H7 (cell line): ENCODE data around the gene RCAN2. TPM values are rescaled to one million over a fixed set of nuclear protein-coding genes. Genes with fewer than 3 reads are reported as not detected.
"Not testable (repeated sequence)": the region's sequence is repeated elsewhere in the genome, so short reads cannot be mapped to it uniquely, and the experiment has no call there.

Experiments used
- DNase-seq: peaks from one replicate; pipeline ENCODE4 v3.0.0; 2012
- H3K27me3 ChIP-seq: 2 replicates; pipeline ENCODE4 v1.6.0; 2011; ENCODE audit warnings: mild to moderate bottlenecking, low read length; ENCODE audit not compliant: control insufficient read depth, insufficient read depth
- H3K36me3 ChIP-seq: replicated peaks from 2 replicates; pipeline ENCODE4 v1.5.1; 2011; ENCODE audit warnings: low read length; ENCODE audit not compliant: control insufficient read depth, insufficient read depth
- H3K4me3 ChIP-seq: 2 replicates; pipeline ENCODE4 v1.5.1; 2011; ENCODE audit warnings: low read depth, mild to moderate bottlenecking, control low read depth, low read length, moderate library complexity; ENCODE audit not compliant: insufficient read depth
- total RNA-seq: library from RNA; depleted of rRNA; stranded (reverse); fragments of >200 nt; shearing (Covaris generic); gene quantifications from 2 replicates; pipeline ENCODE4 v1.2.3, GENCODE V29; 2014

The RCAN2 gene
- total RNA-seq, 1 experiment from 2014 or later: 2.8 TPM

- Histone ChIP-seq H3K4me3 (no peak overlapping the region), H3K36me3 (no peaks in the 10 kb centered on the region), H3K27me3 (no peaks in the 10 kb centered on the region)
- DNase-seq: no peak
These were observed 97.3 kb downstream of the RCAN2 start for GRCh38 chr6:46393940-46394337.

DNA sequence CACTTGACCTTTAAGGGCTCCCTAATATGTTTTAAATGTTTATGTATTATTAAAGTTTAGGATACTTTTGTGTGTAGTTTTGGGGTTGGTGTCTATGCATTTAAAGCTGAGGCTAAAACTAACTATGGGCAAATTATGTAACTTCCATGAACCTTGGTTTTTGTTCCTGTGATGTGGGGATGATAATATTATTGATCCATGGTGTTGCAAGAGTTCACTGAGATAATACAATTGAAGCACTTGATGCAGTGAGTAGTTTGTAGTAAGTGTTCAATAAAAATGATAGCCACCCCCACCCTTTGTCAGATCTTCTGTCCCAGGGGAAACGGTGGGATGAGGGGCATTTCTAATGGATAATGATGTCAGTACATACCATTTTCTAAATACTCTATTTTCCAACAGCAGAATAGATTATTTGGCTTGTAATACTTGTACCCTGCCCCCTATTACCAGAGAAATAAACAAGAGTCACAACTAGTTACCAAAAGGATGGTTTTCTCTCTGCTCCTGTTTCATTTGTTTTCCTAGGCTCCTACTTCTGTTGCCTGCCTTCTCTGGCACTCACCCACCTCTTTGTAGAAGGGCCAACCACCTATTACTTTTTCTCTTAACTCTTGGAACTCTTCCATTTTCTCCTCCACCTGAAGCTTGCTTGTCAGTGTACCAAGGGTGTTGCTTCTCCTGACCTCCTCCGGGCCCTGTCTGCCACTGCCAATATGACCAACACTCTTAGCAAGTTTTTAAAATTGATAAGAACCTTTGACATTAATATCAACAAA is 97.9 kb downstream of the RCAN2 start:
- Histone ChIP-seq H3K4me3 (no peak overlapping the region), H3K36me3 (no peaks in the 10 kb centered on the region), H3K27me3 (no peaks in the 10 kb centered on the region)
- DNase-seq: no peak

DNA sequence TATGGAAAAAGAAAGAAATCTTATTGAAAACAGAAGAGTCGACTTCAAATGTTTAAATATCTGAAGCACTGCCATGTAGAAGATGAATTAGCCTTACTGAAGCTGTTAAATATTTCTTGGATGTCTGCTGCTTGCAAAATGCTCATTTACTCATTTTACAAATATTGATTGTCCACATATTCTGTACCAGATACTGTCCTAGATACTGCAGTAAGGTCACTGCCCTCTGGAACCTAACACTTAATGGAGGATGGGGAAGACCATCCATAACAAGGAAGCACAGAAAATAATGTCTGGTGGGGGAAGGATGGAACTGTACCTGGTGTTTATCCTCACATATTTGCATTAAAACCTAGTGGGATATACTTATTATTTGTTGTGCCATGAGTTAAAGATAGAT is 99.0 kb downstream of the RCAN2 start:
- H3K4me3 ChIP-seq: no peak overlapping the region
- no peak for DNase-seq
- H3K36me3 ChIP-seq: no peaks in the 10 kb centered on the region
- H3K27me3 ChIP-seq: no peaks in the 10 kb centered on the region

GRCh38 chr6:46390153-46390876 is 100.9 kb downstream of the RCAN2 start:
- Histone ChIP-seq H3K27me3 (no peaks in the 10 kb centered on the region), H3K36me3 (no peaks in the 10 kb centered on the region), H3K4me3 (no peak overlapping the region)
- DNase-seq: no peak

GRCh38 chr6:46387728-46388127 is 103.5 kb downstream of the RCAN2 start:
- H3K27me3 ChIP-seq, H3K36me3 ChIP-seq, H3K4me3 ChIP-seq, DNase-seq: not testable (repeated sequence)

- H3K36me3 ChIP-seq: no peaks in the 10 kb centered on the region
- no peak overlapping the region for H3K4me3 ChIP-seq
- no peak for DNase-seq
- H3K27me3 ChIP-seq: no peaks in the 10 kb centered on the region
These were observed 109.7 kb downstream of the RCAN2 start for GRCh38 chr6:46381579-46381978.

DNA sequence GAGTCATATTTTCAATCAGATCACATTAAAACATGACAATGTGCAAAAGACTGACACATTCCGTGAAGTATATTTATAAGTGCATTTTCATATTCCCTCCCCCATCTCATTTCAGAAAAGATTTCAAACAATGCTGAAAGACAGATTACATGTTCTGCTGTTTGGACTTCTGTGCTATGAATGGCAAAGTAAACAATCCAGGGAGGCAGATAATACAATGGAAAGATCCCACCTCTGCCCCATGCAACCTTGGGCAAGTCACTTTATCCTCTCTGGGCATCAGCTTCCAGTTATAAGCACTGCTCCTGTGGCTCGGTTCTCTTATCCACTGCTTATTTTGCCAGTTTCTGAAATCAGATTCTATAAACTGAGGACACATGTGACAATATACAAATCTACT is 110.2 kb downstream of the RCAN2 start:
- DNase-seq: no peak

GRCh38 chr6:46380152-46380807 is 111.0 kb downstream of the RCAN2 start:
- H3K36me3 ChIP-seq: no peaks in the 10 kb centered on the region
- H3K4me3 ChIP-seq: no peak overlapping the region
- no peaks in the 10 kb centered on the region for H3K27me3 ChIP-seq
- no peak for DNase-seq

More for the DNA sequence above, 110.2 kb downstream of the RCAN2 start:
- no peak overlapping the region for H3K4me3 ChIP-seq
- no peaks in the 10 kb centered on the region for H3K27me3 ChIP-seq
- H3K36me3 ChIP-seq: no peaks in the 10 kb centered on the region

- Histone ChIP-seq H3K27me3 (no peaks in the 10 kb centered on the region), H3K36me3 (no peaks in the 10 kb centered on the region), H3K4me3 (no peak overlapping the region)
- no peak for DNase-seq
These were observed 112.3 kb downstream of the RCAN2 start for GRCh38 chr6:46378882-46379416.

DNA sequence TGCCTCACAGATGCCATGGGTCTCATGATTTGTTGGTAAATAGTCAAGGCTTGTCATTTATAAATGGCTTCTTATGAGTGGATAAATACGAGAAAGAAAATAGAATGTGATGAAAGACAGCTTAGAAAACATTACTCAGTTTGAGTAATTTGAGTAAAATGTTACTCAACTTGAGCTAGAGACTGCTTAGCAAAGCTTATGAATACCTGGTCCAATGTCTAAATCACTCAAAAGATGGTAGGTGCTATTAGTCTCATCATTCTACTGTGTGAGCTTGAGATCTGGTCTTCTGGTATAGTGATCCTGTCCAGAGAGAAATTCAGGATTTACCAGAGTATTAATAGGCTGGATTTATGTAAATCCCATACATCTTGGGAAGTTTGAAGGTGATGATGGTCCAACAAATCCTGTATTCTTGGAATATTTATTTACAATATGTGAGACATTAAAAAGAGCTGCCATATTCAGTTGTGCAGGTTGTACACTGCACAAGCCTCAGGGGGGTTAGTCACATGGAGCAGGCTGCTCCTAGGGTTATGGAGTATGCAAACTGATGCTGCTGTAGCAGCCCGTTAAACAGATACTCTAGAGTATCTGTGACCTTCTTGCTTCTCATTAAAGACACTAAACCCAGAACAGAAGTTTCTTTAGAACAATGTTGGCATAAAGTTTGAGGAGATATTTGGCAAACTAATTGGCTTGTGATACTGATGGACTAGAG is 112.9 kb downstream of the RCAN2 start:
- DNase-seq: no peak
- H3K27me3 ChIP-seq: no peaks in the 10 kb centered on the region
- H3K36me3 ChIP-seq: no peaks in the 10 kb centered on the region
- H3K4me3 ChIP-seq: no peak overlapping the region

DNA sequence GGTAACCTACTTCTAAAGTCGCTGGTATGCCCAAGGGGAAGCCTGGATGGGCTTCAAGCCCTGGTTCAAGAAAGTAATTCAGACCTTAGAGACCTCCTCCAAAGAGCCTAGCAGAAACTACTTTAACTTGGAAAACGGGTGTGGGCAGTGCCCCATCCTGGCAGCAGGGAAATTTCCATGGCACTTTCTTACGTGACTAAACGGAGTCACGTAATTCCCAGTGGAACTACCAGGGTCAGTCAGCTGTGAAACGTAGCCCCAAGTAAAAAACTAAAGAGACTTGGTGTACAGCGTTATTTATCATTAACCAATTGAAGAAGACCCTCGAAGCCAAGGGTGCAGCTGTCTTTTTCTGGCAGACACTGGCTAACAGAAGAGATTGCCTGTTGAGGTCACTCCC is 114.0 kb downstream of the RCAN2 start:
- H3K27me3 ChIP-seq: no peaks in the 10 kb centered on the region
- H3K4me3 ChIP-seq: no peak overlapping the region
- H3K36me3 ChIP-seq: no peaks in the 10 kb centered on the region
- DNase-seq: no peak

DNA sequence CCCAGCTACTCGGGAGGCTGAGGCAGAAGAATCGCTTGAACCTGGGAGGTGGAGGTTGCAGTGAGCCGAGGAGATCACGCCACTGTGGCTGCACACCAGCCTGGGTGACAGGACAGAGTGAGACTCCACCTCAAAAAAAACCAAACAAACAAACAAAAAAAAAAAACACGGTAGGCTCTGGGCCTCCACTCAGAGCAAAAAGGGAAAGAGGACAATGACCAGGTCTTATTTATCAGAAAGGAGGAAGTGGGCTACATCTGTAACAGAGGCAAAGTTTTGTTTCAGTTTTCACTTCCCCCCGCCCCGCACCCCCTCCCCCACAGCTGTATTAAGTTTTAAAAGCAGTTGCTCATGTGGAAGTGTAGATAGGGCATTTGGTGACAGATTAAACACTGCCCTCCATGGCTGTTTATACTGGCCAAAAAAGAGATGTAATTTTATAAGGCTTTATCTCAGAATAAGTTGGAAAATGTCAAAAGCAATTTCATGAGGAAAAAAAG is 114.6 kb downstream of the RCAN2 start:
- Histone ChIP-seq H3K36me3 (no peaks in the 10 kb centered on the region), H3K4me3 (no peak overlapping the region), H3K27me3 (no peaks in the 10 kb centered on the region)
- no peak for DNase-seq

DNA sequence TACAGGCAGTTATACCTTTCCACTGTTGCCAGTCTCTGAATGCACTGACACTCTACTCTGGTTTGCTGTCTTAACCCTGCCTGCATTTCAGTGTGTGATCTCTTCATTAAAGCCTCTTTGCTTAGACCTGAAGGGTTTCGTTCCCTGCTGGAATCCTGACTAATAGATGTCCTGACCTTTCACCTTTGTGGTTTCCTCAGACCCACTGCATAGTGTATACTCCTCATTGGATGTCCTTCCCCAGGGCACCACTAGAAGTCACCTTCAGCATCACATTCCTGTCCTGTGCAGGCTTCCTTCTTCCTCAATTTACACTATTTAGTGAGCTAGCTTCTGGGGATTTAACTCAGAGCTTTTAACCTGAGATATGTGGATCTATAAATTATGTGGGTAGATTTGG is 120.6 kb downstream of the RCAN2 start:
- DNase-seq: no peak
- Histone ChIP-seq H3K4me3 (no peak overlapping the region), H3K36me3 (no peaks in the 10 kb centered on the region), H3K27me3 (no peaks in the 10 kb centered on the region)

DNA sequence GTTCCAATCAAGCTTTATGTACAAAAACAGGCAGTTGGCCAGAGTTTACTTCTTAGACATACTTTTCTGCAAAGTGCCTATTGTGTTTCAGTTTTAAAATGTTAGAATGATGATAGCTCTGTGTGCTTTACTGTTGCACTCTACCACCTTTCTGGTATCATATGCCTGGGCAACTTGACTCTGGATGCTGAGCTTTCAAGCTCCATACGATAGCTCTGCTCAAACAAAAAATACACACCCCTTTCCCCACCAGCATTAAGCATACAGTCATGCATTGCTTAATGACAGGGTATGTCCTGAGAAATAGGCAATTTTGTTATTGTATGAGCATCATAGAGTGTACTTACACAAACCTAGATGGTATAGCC is 123.1 kb downstream of the RCAN2 start:
- no peaks in the 10 kb centered on the region for H3K27me3 ChIP-seq
- H3K4me3 ChIP-seq: no peak overlapping the region
- no peak for DNase-seq
- H3K36me3 ChIP-seq: no peaks in the 10 kb centered on the region
